Activated effector memory CD4-positive, alpha-beta T cell treated with Interleukin-2 at 50 U/mL for 16 hours (primary cell): ENCODE results near the gene ZNF821.
"Not testable (repeated sequence)": the region's sequence is repeated elsewhere in the genome, so short reads cannot be mapped to it uniquely, and the experiment has no call there.

ENCODE experiments used
- DNase-seq: peaks from one replicate; pipeline ENCODE4 v3.0.0-alpha.2; 2020

ZNF821 gene

DNA sequence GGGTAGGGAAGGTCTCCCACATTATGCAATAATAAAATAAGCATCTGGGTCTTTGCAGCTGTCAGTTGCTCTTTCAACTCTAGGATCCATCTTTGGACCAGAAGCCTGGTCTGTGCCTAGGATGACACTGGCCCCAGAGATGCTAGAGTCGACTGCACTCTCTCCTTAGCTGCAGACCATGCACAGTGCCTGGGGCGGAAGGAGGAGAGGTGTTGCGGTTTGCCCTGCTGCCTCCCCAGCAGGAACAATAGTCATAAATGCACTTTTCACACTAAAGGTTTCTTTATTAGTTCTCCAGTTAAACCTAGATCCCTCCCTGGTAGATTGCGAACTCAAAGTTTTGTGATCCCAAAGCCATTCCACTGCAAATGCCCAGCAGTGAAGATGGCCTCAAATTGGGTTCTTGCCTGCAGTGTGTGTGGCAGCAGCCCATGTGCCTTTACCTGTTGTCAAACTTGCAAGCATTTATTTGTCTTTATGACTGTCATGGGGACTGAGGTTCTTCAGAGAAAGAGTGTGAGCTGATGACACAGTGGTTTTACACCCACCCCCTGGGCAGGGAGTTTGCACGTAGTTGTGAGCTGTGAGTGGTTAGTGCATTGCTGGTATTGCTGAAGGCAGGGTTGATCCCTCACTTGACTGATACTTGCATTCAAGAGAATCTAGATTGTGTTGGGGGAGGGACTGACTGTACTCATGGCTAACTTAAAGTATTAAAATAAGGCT, 27.9 kb downstream of the ZNF821 start:
- DNase-seq: no peak

DNA sequence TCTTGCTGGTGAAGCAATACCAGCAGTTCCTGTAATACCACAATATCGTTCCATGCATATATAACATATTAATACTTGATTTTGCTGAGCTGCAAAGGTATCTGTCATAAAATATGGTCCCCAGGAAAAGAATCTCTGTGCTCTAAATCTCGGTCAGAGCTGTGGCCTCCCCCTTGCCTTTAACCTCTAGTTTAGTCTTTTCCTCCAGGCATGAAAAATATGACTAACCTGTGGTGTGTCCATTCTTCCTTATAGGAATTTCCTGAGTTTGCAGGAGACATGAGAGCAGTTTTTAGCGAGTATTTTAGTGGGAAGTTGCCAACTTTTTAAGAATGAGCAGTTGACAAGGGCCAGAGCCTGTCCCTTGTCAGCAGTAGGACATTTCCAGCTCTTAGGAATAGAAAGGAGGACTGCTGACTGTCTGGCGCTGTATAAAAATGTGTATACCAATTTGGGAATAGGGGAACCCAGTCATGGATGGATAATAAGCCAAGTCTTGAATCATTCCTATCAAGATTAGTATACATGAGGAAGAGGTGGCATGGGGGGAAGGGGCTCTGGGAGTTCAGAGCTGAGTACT, 29.5 kb downstream of the ZNF821 start:
- no peak for DNase-seq

DNA sequence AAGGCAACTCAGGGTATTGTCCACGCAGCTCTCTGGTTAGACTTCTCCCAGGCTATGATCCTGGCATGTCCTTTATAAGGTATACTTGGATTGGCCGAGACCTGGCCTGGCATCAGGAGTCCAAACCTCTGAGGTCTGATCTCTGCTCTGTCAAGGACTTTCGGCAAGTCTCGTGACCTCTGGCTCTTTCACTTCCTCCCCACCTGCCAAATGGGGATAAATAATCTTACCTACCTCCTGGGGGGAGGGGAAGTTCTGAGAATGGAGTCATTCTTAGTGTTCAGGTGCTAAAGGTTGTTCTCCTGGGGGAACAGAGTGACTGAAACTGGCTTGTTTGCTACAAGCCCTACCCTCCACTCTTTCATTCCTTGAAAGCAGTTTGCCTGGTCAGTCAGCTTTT, 30.6 kb downstream of the ZNF821 start:
- no peak for DNase-seq

DNA sequence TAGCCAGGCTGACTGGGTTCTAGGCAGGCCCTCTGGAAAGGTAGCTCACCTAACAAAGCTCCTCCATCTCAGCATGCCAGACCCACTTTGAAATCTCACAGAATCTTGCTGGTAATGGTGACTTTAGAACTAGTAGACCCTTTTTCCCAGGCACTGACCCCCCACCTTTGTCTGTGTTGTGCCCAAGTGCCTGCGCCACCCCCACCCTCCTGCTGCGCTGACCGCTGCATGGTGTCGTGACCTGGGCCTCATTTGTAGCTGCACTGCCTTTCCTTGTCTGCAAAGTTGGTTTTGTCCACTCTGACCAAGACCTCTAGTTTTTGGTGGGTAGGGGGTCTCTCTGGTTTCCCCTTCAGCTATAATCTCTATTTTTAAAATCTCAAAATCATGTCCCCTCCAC, 31.4 kb downstream of the ZNF821 start:
- DNase-seq: no peak

DNA sequence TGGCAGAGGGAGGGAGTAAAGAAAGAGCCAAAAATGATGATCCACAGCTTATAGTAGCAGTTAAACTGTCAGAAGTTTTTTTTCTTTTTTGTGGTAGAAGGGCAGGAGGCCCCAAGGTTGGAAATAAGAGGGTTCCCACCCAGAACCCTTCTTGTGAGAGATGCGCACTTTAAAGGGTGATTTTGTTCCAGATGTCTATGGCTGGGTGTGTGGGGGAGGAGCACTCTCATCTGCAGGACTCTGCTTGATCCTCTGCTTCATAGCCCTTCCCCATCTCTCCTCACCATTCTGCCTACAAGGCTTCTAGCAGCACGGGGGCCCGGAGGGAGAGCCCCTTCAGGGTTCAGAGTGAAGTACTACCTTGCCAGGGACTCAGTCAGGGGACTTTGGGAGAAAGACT, 31.8 kb downstream of the ZNF821 start:
- no peak for DNase-seq

DNA sequence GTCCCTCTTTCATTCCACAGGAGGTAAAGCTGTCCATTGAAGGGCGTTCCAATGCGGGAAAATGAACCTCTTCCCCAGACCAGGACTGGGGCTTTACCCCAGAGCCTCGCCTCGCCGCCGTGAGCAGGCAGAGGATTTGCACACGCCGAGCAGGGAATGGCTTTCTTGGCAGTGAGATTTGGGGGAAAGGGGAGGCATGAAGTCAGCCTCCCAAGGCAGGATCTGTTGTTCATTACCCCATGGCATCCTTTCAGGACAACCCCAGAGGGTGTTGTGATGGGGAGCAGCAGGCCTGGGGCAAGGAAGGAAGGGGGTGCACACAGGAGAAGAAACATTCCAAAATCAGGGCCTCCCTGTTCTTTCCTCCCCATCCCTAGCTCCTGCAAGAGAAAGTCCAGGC, 32.2 kb downstream of the ZNF821 start:
- no peak for DNase-seq

DNA sequence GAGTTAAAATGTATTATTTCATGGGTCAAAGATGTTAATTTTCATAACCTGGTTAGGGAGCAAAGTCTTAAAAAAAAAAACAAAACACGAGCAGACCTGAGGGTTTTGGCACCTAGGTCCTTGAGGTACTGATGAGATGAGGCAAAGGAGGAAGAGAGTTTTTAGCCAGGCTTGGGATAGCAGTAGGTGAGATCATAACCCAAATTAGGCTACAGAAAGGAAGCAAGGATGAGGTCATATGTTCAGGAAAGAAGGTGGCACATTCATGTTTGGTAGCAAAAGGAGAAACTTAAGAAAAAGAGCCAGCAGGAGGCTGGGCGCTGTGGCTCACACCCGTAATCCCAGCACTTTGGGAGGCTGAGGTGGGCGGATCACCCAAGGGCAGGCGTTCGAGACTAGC, 35.4 kb downstream of the ZNF821 start:
- no peak for DNase-seq

DNA sequence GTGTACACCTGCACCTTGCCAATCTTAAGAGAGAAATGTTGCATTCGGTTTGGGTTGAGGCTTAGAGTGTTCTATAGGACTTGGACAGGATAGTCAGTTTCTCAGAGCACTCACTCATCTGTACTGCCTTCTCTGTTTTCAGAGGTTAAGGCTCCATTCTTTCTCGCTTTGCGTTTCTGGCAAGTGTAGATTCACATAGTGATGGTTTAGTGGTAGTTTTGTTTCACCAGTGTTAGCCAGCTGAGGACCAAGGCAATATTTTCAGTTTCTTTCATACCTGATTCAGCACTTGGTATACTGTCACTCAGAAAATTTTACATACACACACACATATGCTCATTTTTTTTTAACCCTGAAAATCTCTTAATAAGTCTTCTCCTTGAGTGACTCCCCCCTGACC, 36.9 kb downstream of the ZNF821 start:
- no peak for DNase-seq

DNA sequence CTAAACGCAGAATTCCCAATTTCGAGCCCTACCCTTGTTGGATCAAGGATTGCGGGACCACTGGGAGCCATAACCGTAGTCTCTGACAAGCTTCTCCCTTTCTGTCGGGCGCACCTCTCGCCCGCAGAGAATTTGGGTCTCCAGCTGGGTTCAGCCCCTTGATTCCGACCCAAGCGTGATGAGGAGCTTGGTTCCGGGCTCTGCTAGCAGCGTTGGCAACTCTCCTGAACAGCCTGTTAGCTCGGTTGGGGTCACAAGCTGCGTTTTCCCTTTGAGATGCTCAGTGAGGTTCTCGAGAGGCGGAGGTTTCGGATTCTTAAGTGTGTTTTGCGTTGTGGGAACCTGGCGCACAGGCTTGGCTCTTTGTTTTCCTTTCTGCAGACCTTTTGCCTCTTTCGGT, 37.6 kb downstream of the ZNF821 start:
- no peak for DNase-seq

DNA sequence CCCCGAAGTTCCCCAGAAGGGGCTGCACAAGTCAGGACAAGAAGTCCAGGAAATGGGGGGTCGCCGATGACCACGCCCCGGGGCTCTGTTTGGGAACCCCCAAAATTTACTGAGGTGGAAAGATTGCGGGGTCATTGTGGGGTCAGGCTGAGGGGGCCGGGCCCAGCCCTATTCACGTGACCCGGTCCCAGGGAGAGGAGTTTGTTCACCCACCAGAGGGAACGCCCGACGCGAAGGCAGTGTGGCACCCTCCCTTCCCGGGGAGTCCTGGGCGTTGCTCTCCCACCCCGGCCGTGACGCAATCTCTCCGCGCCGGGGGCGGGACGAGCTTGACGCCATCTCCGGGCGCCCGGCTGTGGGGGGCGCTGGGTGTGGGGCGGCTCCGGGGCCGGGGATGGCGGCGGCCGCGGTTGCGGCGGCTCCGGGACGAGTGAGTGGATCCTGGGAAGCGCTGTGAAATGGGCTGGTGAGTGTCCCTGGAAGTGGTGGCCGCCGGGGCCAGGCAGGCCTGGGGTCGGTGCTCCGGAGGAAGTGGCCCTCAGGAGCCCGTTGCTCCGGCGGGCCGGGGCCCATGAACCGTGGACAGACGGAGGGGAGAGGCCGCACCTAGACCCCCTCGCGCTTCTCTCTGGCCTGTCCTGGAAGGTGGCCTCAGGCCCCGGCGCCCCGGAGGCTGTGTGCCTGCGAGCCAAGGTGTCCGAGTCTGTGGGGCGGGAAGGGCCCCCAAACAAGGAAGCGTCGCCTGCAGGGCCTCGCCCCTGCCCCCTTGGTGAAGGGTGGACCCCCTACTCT, 38.1 kb downstream of the ZNF821 start, which contains the start of gene ATXN1L:
Gene ATXN1L, plus strand, starts transcription at position 338 of the 792 bp plus-strand sequence. CDS start 3,765 bp downstream, outside the sequence.
- peak; percentile 90 for DNase-seq

DNA sequence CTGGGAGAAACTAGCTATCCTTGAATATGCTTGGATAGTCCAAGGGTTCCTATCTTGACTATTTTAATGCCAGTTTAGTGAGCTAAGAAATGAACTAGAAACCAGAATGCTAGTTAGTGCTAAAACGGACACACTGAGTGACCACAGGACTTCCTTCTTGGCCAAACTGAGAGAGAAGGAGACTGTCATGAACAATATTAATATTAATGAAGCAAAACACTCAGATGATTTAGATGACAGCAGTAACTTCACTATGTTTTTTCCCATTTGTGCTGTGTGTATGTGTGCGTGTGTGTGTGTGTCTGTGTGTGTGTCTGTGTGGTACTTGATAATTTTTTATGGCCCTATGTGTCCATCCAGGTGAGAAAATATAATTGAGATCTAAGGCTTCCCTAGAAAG, 40.4 kb downstream of the ZNF821 start:
- DNase-seq: no peak

DNA sequence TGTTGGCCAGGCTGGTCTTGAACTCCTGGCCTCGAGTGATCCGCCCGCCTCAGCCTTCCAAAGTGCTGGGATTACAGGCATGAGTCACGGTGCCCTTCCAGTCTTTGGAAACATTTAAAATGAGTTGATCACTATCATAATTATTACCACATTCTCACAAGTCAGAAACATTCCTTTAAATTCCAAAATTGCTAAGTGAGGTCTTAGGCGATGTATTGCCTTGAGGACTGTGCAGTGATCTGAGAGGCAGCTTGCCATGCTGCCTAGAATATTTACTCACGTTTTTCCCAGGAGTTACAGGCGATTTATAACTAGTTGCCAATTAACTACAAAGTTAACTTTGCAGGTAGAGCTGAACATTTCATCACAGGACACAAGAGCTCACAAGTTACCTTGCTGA, 43.9 kb downstream of the ZNF821 start:
- DNase-seq: no peak

DNA sequence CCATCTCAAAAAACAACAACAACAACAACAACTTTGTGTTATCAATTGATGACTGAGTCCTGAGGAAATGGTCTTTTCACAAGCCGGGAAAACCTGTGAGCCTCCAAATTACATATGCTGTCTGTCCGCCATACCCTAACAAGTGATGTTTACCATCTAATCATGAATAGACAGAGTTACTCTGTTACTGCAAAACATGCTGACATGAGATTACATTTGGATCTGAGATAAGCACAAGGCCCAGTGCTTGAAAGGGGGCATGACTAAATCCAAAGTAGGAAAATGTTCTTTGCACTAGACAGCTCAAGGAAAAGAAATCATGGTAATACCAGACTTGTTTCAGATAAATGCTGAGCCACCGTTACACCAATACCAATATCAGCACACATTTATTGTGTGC, 46.8 kb downstream of the ZNF821 start:
- no peak for DNase-seq

DNA sequence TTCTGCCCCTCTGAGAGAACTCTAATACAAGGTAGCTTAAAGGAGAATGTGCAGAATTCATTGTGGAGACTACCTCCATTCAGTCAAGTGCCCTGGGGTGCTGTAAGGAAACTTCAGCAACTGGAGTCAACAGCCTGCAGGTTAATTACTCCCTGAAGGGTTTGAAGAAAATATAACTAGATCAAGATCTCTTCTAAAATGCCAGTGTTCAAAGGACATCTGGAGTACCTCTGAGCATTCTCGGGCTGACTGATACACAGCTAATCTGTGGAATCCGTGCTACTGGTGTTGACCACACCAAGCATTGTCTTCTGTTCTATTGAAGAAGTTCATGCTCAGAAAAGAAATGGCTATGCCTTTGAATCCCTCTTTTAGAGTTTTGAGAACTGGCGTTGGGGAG, 49.7 kb downstream of the ZNF821 start:
- DNase-seq: no peak

DNA sequence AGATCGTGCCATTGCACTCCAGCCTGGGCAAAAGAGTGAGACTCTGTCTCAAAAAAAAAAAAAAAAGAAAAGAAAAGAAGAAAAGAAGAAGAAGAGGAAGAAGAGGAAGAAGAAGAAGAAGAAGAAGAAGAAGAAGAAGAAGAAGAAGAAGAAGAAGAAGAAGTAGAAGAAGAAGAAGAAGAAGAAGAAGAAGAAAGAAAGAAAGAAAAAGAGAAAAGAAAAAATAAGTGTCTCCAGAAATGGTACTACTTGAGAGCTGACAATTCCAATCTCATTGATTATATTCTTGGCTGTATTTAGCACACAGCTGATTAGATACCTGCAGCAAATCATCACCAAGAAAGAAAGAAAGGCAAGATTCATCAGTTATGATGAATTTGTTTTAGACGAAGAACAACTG, 51.9 kb downstream of the ZNF821 start:
- not testable (repeated sequence) for DNase-seq

DNA sequence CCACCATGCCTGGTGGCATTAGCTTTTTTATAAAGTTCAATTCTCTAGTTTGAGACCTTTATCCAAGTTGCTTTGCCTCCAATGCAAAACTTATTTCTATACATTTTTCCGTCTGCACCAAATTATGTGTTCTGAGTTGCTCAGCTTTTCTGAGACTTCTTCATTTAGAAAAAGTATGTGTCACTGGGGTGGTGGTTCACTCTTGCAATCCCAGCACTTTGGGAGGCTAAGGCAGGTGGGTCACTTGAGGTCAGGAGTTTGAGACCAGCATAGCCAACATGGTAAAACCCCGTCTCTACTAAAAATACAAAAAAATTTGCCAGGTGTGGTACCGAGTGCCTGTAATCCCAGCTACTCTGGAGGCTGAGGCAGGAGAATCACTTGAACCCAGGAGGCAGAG, 52.3 kb downstream of the ZNF821 start:
- DNase-seq: not testable (repeated sequence)

DNA sequence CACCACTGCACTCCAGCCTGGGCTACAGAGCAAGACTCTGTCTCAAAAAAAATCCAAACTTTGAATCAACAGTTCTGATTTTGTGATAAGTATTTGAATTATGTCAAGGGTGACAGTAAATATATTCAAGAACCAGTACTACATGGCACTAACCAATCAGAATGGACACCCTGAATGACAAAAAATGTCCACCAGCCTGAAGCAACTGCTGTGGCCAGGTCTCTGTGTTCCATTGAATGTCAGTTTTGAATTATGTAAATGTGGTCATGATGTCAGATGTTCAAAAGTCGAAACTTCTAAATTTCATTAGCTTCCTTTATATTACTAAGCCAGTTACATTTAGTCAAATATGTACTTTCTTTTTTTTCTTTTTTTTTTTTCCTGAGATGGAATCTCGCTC, 53.6 kb downstream of the ZNF821 start:
- DNase-seq: no peak

DNA sequence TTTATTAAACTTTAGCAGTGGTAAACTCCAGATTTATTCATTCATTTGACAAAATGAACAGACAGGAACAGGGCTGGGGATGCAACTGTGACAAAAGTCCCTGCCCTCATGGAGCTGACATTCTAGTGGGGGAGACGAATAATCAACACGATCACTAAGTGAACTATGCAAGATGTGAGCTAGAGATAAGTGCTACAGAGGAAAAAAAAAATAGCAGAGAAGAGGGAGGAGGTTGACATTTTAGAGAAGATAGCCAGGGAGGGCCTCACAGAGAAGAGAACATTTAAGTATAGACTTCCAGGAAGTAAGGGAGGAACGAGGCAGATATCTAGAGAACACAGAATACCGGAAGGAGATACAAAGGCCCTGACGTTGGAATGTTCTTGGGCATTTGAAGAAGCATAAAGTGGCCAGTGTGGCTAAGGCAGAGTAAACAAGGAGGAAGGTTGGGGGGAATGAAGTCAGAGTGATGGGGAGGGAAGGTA, 57.4 kb downstream of the ZNF821 start:
- DNase-seq: no peak

DNA sequence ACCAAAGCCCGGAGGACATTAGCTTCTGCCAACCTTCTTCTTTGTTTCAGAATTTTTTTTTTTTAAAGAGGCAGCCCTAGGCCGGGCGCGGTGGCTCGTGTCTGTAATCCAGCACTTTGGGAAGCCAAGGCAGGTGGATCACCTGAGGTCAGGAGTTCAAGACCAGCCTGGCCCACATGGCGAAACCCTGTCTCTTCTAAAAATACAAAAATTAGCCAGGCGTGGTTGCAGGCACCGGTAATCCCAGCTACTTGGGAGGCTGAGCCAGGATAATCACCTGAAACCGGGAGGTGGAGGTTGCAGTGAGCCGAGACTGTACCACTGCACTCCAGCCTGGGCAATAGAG, 66.9 kb downstream of the ZNF821 start:
- DNase-seq: not testable (repeated sequence)

DNA sequence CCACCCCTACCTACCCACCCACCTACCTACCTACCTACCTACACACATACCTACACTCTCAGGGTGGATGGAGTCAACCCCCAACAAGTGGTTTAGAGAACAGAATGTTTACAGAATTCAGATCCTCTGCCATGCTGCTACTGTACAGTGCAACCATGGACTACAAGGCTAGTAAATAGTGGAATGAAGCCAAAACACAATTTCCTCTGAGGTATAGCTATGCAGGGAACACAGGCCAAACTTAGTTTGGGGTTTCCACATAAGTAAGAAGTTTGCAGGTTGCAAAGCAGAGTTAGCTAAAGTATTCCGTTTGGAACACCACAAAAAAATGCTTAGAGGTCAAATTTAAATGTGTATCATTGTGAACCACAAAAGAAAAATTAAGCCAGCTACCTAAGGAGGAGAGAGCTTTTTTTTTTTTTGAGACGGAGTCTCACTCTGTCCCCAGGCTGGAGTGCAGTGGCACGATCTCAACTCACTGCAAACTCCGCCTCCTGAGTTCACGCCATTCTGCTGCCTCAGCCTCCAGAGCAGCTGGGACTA, 72.7 kb downstream of the ZNF821 start:
- no peak for DNase-seq

DNA sequence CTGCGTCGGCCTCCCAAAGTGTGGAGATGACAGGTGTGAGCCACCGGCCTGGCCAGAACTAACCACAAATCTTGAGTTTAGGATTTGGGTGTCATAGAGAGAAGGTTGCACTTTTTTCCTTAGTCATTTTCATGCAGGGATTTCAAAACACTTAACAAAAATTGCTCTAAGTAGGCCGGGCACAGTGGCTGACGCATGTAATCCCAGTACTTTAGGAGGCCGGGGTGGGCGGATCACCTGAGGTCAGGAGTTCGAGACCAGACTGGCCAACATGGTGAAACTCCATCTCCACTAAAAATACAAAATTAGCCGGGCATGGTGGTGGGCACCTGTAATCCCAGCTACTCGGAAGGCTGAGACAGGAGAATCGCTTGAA, 73.8 kb downstream of the ZNF821 start:
- DNase-seq: not testable (repeated sequence)
